ENCODE results near the gene TOGARAM2.

Gene TOGARAM2

DNA sequence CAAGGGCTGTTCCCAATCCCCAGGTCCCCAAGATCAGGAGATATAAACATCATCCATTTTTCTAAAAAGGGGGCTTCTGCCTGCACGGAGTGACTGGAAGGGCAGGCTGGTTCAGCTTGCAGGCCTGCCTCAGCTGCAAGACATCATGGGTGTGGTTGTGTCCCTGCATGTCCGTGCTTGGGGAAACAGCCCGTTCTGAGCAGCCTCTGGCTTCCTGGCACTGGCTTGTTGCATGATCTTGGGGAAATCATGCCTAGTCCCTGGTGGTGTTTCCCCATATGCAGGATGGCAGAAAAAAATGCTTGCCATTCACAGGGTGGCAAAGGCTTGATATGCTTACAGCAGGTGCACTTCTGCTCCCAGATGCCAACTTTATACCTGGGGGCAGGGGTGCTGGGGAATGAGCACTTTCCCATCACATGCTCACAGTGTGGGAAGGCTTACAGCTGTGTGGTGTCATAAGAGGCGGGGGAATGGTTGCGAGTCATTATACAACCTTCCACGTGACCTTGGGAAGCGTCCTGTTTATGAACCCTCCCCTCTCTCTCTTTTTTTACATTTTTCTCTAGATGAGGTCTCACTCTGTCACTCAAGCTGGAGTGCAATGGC, 86.0 kb downstream of the TOGARAM2 start:
- CTCF ChIA-PET, result interaction anchor here (1.4 kb wide), 1 partner anchor 10 kb away, joined by 4 read pairs; no protein-coding TSS in a partner anchor
- DNase-seq (ENCODE audit: low read depth, low spot score), result no peak
- POLR2A ChIA-PET, result no interaction called here
- H3K4me3 ChIP-seq (ENCODE audit: low read depth, low read length), result no peak overlapping the region
- TF ChIP-seq CTCF (IDR thresholded peaks at IDR 0.05; ENCODE audit: insufficient read depth, low read length, missing control alignments), result no peak

GRCh38 chr2:29068513-29068912, 87.4 kb downstream of the TOGARAM2 start:
- ChIA-PET POLR2A (no interaction called here), CTCF (interaction anchor here (0.6 kb wide), 1 partner anchor 27 kb away, joined by 3 read pairs; no protein-coding TSS in a partner anchor)

DNA sequence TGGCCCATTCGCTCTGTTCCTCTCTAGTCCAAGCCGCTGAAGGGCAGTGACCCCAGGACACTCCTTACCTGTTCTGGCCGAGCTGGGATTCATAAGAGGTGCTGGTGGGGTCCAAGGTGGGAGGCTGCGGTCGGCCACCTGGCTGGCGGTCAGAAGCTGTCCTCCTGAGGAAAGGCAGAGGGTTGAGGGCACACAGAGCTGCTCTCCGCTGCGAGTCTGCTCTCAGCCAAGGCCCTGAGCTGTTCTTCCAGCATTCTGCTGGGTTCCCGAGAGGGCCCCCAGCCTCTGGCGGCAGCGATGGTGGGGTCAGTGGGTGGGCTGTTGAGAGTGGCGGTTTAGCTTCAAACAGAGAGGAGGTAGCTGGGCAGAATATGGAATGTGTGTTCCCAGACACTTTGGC, 89.4 kb downstream of the TOGARAM2 start:
- no peak for TF ChIP-seq CTCF (IDR thresholded peaks at IDR 0.05; ENCODE audit: insufficient read depth, low read length, missing control alignments)
- ChIA-PET POLR2A (no interaction called here), CTCF (no interaction called here)
- no peak for DNase-seq (ENCODE audit: low read depth, low spot score)
- H3K4me3 ChIP-seq (ENCODE audit: low read depth, low read length), result no peak overlapping the region

More at GRCh38 chr2:29068513-29068912, 87.4 kb downstream of the TOGARAM2 start:
- no peak for TF ChIP-seq CTCF (IDR thresholded peaks at IDR 0.05; ENCODE audit: insufficient read depth, low read length, missing control alignments)
- no peak for DNase-seq (ENCODE audit: low read depth, low spot score)
- no peak overlapping the region for H3K4me3 ChIP-seq (ENCODE audit: low read depth, low read length)

DNA sequence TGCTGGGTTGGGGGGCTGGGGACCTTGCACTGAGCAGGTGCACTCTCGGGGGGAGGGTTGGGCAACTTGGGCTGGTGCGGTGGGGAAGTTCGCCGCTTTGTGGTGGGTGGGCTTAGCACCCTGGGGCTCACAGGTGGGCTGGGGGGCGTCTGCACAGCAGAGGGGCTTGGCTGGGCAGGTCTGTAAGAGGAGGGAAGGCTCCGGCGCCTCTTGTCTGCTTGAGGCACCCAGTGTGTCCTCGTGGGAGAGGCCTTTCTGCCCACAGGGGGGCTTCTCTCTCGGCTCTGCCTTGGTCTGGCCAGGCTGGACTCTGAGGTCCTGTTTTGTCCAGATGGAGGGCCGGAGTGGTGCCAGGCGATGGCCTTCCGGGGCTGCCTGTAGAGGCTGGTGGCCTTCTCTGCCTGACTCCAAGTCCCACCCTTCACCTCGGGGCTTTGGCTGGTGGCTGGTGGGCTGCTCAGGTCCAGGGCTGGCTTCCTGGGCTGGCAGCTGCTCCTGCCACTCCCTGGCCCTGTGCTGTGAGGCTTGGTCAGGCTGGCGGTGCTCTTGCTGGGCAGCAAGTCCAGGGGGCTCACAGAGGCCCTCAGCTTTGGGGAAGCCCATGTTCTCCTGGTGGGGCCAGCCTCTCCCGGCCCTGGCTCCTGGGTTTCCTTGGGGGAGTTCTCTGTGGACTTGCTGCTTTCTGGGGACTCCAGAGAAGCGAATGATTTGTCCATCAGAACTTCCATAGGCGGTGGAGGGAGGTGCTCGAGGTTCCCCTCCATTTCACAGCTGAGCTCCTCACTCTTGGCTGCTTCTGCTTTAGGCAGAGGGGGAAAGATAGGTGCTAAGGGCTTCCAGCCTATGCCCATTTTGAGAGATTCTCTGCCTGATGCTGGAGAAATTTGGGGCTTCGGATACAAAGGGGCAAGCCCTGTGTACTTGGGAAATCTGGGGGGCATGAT, 90.2 kb downstream of the TOGARAM2 start:
- ChIA-PET POLR2A (no interaction called here), CTCF (no interaction called here)
- TF ChIP-seq CTCF (IDR thresholded peaks at IDR 0.05; ENCODE audit: insufficient read depth, low read length, missing control alignments), result no peak
- DNase-seq (ENCODE audit: low read depth, low spot score), result no peak
- H3K4me3 ChIP-seq (ENCODE audit: low read depth, low read length), result no peak overlapping the region

- no peak for DNase-seq (ENCODE audit: low read depth, low spot score)
- CTCF ChIA-PET, result no interaction called here
- no peak overlapping the region for H3K4me3 ChIP-seq (ENCODE audit: low read depth, low read length)
- no peak for TF ChIP-seq CTCF (IDR thresholded peaks at IDR 0.05; ENCODE audit: insufficient read depth, low read length, missing control alignments)
- POLR2A ChIA-PET, result no interaction called here
Observed at GRCh38 chr2:29072251-29072650, 91.2 kb downstream of the TOGARAM2 start.

DNA sequence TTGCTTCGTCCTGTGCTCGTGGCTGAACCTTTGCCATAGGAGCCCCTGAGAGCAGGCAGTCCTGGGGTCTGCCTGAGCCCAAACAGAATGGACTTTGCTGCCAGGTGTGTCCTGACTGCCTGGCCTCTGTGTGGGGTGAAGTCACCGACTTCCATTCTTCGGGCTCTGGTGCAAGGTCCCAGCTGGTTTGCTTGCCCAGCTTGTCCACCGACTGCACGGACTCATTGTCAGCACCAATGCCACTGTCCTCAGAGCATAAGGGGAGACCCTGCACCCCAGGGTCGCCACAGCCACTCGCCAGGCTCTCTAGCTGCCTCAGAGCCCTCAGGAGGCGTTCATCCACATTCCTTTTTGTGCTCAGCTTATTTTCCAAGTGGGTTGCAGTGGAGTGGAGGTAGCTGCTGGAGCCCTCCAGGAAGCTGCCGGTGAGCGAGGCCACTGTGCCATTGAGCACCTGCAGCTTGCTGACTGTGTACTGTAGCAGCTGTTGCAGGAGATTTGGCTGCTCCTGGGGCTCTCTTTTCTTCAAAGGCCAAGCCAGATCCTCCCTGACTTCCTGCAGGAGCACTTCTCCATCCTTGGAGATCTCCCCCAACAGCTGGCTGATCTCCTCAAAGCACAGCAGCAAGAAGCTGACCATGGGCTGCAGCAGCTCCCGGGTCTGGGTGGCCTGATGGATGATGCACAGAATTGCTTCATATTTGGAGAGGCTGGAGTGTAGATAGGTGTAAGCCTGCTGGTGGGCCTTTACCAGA, 92.0 kb downstream of the TOGARAM2 start:
- no peak for DNase-seq (ENCODE audit: low read depth, low spot score)
- H3K4me3 ChIP-seq (ENCODE audit: low read depth, low read length), result no peak overlapping the region
- POLR2A ChIA-PET, result no interaction called here
- TF ChIP-seq CTCF (IDR thresholded peaks at IDR 0.05; ENCODE audit: insufficient read depth, low read length, missing control alignments), result no peak
- CTCF ChIA-PET, result no interaction called here
